HG03520 (cell line): ENCODE measurements around the gene ZNF638.
"Not testable (repeated sequence)": the region's sequence is repeated elsewhere in the genome, so short reads cannot be mapped to it uniquely, and the experiment has no call there.

ENCODE experiments used
- ATAC-seq: cut with Tn5 transposase; IDR thresholded peaks from one replicate; pipeline ENCODE4 v1.9.1; 2021; ENCODE audit warnings: mild to moderate bottlenecking, moderate library complexity; ENCODE audit not compliant: unreplicated experiment

Gene ZNF638

GRCh38 chr2:71395471-71395870 is 63.9 kb downstream of the ZNF638 start:
- ATAC-seq: no peak

GRCh38 chr2:71402427-71402826 is 70.8 kb downstream of the ZNF638 start:
- no peak for ATAC-seq

- no peak for ATAC-seq
Observed at GRCh38 chr2:71409611-71410010, 78.0 kb downstream of the ZNF638 start.

- no peak for ATAC-seq
Observed at GRCh38 chr2:71410696-71411095, 79.1 kb downstream of the ZNF638 start.

- not testable (repeated sequence) for ATAC-seq
Observed at GRCh38 chr2:71416866-71417265, 85.3 kb downstream of the ZNF638 start.

GRCh38 chr2:71417300-71418202 is 86.0 kb downstream of the ZNF638 start:
- ATAC-seq: no peak

GRCh38 chr2:71419145-71419544 is 87.6 kb downstream of the ZNF638 start:
- no peak for ATAC-seq

GRCh38 chr2:71419976-71420375 is 88.4 kb downstream of the ZNF638 start:
- ATAC-seq: no peak

- no peak for ATAC-seq
Observed at GRCh38 chr2:71422786-71423185, 91.2 kb downstream of the ZNF638 start.

- no peak for ATAC-seq
Observed at GRCh38 chr2:71423817-71424420, 92.3 kb downstream of the ZNF638 start.

GRCh38 chr2:71426721-71427120 is 95.1 kb downstream of the ZNF638 start:
- no peak for ATAC-seq

GRCh38 chr2:71428472-71429383 is 97.1 kb downstream of the ZNF638 start:
- no peak for ATAC-seq

- not testable (repeated sequence) for ATAC-seq
Observed at GRCh38 chr2:71445142-71445541, 113.6 kb downstream of the ZNF638 start.

GRCh38 chr2:71446505-71446904 is 114.9 kb downstream of the ZNF638 start:
- ATAC-seq: no peak

GRCh38 chr2:71449343-71449742 is 117.8 kb downstream of the ZNF638 start:
- ATAC-seq: no peak

GRCh38 chr2:71451705-71452104 is 120.1 kb downstream of the ZNF638 start:
- ATAC-seq: no peak

- ATAC-seq: no peak
Observed at GRCh38 chr2:71452565-71452964, 121.0 kb downstream of the ZNF638 start.

- ATAC-seq: no peak
Observed at GRCh38 chr2:71453404-71454220, 122.0 kb downstream of the ZNF638 start, which contains the start of gene DYSF. TSS of gene DYSF (plus strand) at chr2:71453561.

GRCh38 chr2:71454221-71455010 is 122.8 kb downstream of the ZNF638 start:
- no peak for ATAC-seq
